ENCODE measurements around the gene MACROD2.

MACROD2 gene

DNA sequence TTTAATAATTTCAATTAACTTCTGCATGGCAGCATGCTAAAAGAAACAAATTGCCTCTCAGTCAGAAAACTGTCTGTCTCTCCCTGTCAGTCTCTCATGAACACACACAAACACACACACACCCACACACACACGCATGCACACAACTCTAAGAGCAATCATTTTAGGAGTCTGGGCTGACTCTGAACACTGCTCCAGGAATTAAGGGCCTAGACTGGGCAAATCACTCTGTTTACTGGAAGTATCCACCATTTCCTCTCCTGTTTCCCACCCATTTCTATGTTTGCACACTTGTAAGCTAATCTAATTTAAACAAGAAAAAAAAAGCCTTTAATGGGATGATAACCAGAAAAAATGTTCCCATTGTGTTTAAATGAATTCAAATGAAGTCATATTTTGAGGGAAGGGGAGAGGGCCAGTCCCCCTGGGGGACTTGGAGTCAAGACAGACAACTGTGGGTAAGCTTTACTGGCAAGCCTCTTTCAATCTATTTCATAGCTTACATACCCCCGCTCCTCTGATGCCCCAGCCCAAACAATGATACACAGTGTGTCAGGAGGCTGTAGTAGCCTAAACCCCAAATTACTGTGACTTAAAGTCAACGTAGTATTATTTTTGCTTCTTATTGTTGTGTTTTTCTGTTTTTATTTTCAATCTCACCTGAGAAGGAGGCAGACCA is 789.9 kb downstream of the MACROD2 start:
- no peak overlapping the region for H3K4me3 ChIP-seq (ENCODE audit: control insufficient read depth, low read depth, low read length)
- DNase-seq (ENCODE audit: low read depth), result no peak
- no peak for TF ChIP-seq CTCF (IDR thresholded peaks at IDR 0.05; ENCODE audit: control insufficient read depth, insufficient read depth, low read depth, low read length, missing control alignments)

DNA sequence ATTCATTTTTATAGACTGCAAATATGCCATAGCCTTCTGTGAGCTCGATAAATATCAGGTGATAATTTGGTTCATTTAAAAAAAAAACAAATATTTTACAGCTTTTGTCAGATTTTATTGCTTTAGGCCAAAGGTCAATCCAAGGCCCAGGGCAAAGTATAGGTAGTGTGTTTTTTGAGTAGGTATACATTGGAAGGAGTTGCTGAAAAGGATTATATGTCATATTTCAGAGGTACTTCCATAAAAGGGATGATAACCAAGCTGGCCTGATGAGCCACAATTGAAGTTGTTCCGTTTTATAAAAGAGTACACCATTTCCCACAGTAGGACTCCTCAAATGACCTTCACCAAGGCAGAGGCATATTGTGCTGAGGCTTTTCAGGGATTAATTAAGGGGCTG is 794.9 kb downstream of the MACROD2 start:
- no peak for DNase-seq (ENCODE audit: low read depth)
- no peak for TF ChIP-seq CTCF (IDR thresholded peaks at IDR 0.05; ENCODE audit: control insufficient read depth, insufficient read depth, low read depth, low read length, missing control alignments)
- H3K4me3 ChIP-seq (ENCODE audit: control insufficient read depth, low read depth, low read length), result no peak overlapping the region

DNA sequence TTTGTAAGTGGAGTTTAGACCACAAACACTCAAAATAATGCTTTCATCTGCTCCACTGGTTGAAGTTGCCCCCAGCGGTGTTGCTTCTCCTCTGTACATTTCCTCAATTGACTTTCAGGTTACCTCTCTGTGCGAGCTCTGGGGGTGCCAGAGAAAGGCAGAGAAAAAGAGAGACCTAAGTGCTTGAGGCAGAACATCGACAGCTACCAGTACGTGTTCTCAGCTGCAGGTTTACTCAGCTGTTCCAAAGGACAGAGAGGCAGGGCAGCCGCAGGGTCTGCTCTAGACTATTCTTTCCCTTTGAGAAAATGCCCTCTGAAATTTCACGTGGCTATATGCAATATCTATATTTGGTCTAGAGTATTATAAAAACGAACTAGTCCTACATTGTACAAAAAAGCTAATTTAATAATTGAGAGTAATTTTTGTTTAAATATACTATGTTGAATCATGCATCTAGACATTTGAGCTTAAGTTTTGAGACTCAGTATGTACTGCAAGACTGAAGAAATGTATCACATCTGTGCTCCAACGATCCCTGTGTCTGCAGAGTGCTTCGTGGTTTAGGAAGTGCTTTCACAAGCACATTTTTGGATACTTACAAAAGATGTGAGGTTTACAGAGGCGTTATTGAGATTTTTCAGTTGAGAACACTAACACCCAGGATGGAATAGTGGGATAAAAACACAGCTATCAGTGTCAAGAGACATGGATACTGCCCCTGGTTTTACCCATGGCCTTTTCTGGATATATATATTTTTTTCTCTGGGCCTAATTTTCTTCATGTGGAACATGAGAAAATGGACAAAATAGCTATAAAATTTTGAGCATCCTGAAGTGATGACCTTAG is 795.7 kb downstream of the MACROD2 start:
- DNase-seq (ENCODE audit: low read depth), result no peak
- no peak for TF ChIP-seq CTCF (IDR thresholded peaks at IDR 0.05; ENCODE audit: control insufficient read depth, insufficient read depth, low read depth, low read length, missing control alignments)
- no peak overlapping the region for H3K4me3 ChIP-seq (ENCODE audit: control insufficient read depth, low read depth, low read length)

DNA sequence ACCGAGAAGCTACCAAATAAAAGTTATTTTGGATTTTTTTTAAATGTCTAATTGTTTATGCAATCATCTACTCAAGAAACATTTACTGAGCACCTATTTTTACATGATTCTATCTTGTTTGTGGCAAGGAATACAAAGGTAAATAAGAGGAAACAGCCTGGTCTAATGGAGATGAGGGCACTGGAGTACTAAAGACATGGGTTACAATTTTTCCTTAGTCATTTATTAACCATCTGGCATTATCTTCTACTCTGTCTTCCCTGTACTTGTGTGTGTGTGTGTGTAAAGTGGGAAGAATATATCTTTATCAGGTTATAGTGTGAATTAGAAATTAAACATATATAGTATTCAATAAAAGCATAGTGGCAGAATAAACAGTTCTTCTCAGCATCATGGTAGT is 797.6 kb downstream of the MACROD2 start:
- DNase-seq (ENCODE audit: low read depth), result no peak
- TF ChIP-seq CTCF (IDR thresholded peaks at IDR 0.05; ENCODE audit: control insufficient read depth, insufficient read depth, low read depth, low read length, missing control alignments), result no peak
- no peak overlapping the region for H3K4me3 ChIP-seq (ENCODE audit: control insufficient read depth, low read depth, low read length)

GRCh38 chr20:14799545-14800216 is 804.4 kb downstream of the MACROD2 start:
- no peak for DNase-seq (ENCODE audit: low read depth)
- H3K4me3 ChIP-seq (ENCODE audit: control insufficient read depth, low read depth, low read length), result no peak overlapping the region
- TF ChIP-seq CTCF (IDR thresholded peaks at IDR 0.05; ENCODE audit: control insufficient read depth, insufficient read depth, low read depth, low read length, missing control alignments), result no peak

- DNase-seq (ENCODE audit: low read depth), result no peak
- no peak overlapping the region for H3K4me3 ChIP-seq (ENCODE audit: control insufficient read depth, low read depth, low read length)
- no peak for TF ChIP-seq CTCF (IDR thresholded peaks at IDR 0.05; ENCODE audit: control insufficient read depth, insufficient read depth, low read depth, low read length, missing control alignments)
Measured at GRCh38 chr20:14800707-14801425, 805.5 kb downstream of the MACROD2 start.
